Measurements from ENCODE around the gene OSMR. TPM values are rescaled to one million over a fixed set of nuclear protein-coding genes. Genes with fewer than 3 reads are reported as not detected.
A peak's percentile ranks its signal among the peaks of the same experiment; 100 is the strongest.

OSMR gene
- total and polyA plus RNA-seq, 9 of the 15 experiments (the other 6 are each of a cell fraction or from before 2014, with no cell fraction given) = 0.18 to 1.7 (median 0.94) TPM

DNA sequence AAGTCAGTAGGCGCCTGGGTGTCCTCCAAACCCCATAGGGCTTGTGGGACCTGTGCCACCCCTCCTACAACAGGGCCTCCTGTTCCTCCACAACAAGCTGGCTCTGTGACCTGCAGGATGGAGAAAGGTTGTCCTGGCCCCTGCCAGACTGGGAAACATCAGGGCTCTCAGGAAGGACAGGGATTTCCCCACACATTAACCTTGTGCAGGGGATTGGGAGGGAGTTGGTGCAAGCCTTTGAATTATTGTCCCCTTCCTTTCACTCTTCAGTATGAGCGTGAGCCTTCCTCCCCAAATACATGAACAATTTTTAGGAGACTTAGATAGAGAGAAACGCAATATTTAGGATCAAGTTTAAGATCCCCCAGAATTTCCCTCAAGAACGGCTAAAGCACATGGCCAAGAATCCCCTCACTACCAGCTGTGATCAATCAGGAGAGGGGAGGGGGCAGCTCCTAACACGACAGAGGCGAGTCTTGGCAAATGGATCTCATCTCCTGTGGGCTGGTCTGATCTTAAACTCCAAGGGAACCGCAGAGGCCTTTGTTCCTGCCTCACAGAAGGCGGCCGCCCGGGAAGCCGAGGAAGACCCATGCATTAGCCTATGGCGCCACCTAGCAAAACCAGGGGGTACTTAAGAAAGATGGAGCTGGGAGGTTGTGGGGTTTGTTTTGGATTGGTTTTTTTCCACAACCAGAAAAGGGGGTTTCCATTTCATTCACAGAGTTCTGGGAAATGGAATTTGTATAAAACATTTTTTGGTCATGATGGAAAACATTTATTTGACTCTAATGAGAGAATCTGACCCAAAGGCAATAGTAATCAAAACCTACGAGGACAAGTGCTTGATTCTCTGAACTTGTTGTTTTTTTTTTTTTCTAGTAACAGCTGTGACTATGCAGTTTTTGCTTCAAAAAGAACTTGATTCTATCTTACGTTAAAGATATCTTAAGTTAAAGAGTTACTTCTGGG is 36.1 kb upstream of the OSMR start (continued):
- TF ChIP-seq ZBTB40 (IDR thresholded peaks at IDR 0.05) = no peak
- no peak for TF ChIP-seq ZBTB40 (CRISPR knock-in tag; IDR thresholded peaks at IDR 0.05)
- TF ChIP-seq DIDO1 (tag; IDR thresholded peaks at IDR 0.05; ENCODE audit: low read depth) = 0 out of 2 replicates have a peak, but pooled peaks have one; percentile 36
- peak; percentile 27; the same call in 1 of the 2 replicates for TF ChIP-seq GABPA (tag; conservative IDR thresholded peaks at IDR 0.05; ENCODE audit: low read depth)
- TF ChIP-seq THRB (CRISPR knock-in tag; conservative IDR thresholded peaks at IDR 0.05) = peak; percentile 77; the same call in 1 of the 2 replicates
- no peak for TF ChIP-seq ZNF146 (CRISPR knock-in tag; IDR thresholded peaks at IDR 0.05; ENCODE audit: unreplicated experiment)
- no peak for TF ChIP-seq TEAD4 (IDR thresholded peaks at IDR 0.05; ENCODE audit: low read length)
- TF ChIP-seq TEAD4 (CRISPR knock-in tag; IDR thresholded peaks at IDR 0.05; ENCODE audit: borderline replicate concordance) = no peak
- TF ChIP-seq JUN (IDR thresholded peaks at IDR 0.05; ENCODE audit: borderline replicate concordance, low read depth, low read length) = 0 out of 2 replicates have a peak, but pooled peaks have one; percentile 9
- TF ChIP-seq JUN (CRISPR knock-in tag; IDR thresholded peaks at IDR 0.05; ENCODE audit: borderline replicate concordance) = no peak
- TF ChIP-seq DPF2 (IDR thresholded peaks at IDR 0.05) = peak; percentile 36; the same call in 1 of the 2 replicates
- TF ChIP-seq CTCF (IDR thresholded peaks at IDR 0.05 in 2 of 3, conservative IDR thresholded peaks at IDR 0.05 in 1 of 3; ENCODE audit: insufficient read depth in 2 of 3, low read depth in 1 of 3, low read length in 3 of 3) = peak; percentile 94 to 98 (median 95)
